ENCODE data around the gene DAPK2. TPM values are rescaled to one million over a fixed set of nuclear protein-coding genes. Genes with fewer than 3 reads are reported as not detected.

DAPK2 gene
- total RNA-seq (2022) (1.4 and 2.2 TPM in 2 replicates), Bru-seq, nascent RNA (percentile 38 among the genes with signal in this experiment), BruChase-seq, experiment 1, labeled RNA remaining after a 2-hour chase (percentile 37 among the genes with signal in this experiment), BruChase-seq, experiment 2, labeled RNA remaining after a 6-hour chase (percentile 41 among the genes with signal in this experiment)
- long read RNA-seq, partial matches to known transcripts, result 0 of 2 reads
- long read RNA-seq, other reads (novel, unspliced or antisense), result 1 of 2 reads

DNA sequence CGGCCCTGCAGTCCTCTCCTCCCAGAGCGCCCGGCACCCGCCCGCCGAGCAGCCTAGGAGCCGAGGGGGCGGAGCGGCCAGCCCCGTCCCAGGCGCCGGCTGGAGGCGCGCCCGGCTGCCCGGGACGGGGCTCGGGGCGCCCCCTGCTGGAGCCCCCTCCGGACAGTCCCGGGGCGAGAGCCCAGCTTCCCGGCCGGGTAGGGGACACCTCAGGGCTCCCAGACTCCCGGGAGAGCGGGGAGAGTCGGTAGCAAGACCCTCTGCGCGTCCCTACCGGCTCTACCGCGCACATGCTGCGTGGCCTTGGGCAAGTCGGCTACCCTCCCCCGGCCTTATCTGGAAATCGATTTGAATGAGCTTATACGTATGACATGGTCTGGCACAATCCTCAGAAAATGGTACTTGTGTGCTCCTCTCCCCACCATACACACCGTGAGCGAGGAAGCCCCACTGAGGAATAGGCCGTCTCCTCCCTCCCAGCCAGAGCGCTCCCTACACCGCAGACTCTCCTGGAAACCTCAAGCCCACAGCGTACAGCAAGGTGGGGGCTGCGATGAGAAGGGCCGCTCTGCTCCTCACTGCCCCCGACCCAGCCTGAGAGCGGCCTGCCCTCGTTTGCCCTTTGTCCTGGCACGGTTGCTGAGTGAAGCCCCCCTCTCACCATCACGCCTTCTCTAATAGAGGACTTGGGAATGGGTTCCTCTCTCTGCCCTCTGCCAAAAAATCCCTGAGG, at the start of gene DAPK2:
DAPK2 (minus strand) TSS at position 65 of the 733 bp plus-strand sequence. CDS start 6,224 bp downstream, outside the sequence.
- H3K4me3 Mint-ChIP-seq (ENCODE audit: unreplicated experiment), result peak within 1 kb of the TSS; percentile 67
- no peaks in the 10 kb centered on the region for H3K9me3 Mint-ChIP-seq (ENCODE audit: unreplicated experiment)
- POLR2A ChIA-PET, result no interaction called here
- Histone ChIP-seq H3K4me1 (peaks cover 16% of the 10 kb centered on the region), H3K27me3 (replicated peaks; ENCODE audit: control insufficient read depth, insufficient read depth, low read length) (no peaks in the 10 kb centered on the region), H3K9me3 (no peaks in the 10 kb centered on the region), H3K4me3 (ENCODE audit: low read depth, low read length) (peak within 1 kb of the TSS; percentile 35), H3K36me3 (ENCODE audit: control insufficient read depth, insufficient read depth, low read length) (no peaks in the 10 kb centered on the region)
- no peaks in the 10 kb centered on the region for H3K36me3 Mint-ChIP-seq (ENCODE audit: insufficient read depth, unreplicated experiment)
- H3K27ac Mint-ChIP-seq (ENCODE audit: unreplicated experiment), result no peak within 1 kb of the TSS
- H3K4me1 Mint-ChIP-seq (ENCODE audit: low read depth, unreplicated experiment), result peaks cover 12% of the 10 kb centered on the region
- BruUV-seq (replicated peaks), result no TSS peak
- no peaks in the 10 kb centered on the region for H3K27me3 Mint-ChIP-seq (ENCODE audit: insufficient read depth, unreplicated experiment)
- TF ChIP-seq, protein P1, sequence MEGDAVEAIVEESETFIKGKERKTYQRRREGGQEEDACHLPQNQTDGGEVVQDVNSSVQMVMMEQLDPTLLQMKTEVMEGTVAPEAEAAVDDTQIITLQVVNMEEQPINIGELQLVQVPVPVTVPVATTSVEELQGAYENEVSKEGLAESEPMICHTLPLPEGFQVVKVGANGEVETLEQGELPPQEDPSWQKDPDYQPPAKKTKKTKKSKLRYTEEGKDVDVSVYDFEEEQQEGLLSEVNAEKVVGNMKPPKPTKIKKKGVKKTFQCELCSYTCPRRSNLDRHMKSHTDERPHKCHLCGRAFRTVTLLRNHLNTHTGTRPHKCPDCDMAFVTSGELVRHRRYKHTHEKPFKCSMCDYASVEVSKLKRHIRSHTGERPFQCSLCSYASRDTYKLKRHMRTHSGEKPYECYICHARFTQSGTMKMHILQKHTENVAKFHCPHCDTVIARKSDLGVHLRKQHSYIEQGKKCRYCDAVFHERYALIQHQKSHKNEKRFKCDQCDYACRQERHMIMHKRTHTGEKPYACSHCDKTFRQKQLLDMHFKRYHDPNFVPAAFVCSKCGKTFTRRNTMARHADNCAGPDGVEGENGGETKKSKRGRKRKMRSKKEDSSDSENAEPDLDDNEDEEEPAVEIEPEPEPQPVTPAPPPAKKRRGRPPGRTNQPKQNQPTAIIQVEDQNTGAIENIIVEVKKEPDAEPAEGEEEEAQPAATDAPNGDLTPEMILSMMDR (IDR thresholded peaks at IDR 0.05; ENCODE audit: insufficient read depth in 1 of 2, low read depth in 1 of 2, low read length in 1 of 2, severe bottlenecking in 1 of 2, unreplicated experiment in 1 of 2), result peak; percentile 73 to 75
- DNase-seq, result peak; percentile 51 to 84
- intact Hi-C loops (cut with micrococcal nuclease; ENCODE audit: unreplicated experiment), result loop anchor here (1.0 to 10.0 kb wide), 4 partner anchors 74 to 294 kb away; no protein-coding TSS in a partner anchor
- CTCF ChIA-PET, result interaction anchor here (0.6 to 2.0 kb wide), 10 partner anchors 15 to 1249 kb away, joined by 3 to 19 read pairs (median 4); partner anchors contain the start of gene CIAO2A

DNA sequence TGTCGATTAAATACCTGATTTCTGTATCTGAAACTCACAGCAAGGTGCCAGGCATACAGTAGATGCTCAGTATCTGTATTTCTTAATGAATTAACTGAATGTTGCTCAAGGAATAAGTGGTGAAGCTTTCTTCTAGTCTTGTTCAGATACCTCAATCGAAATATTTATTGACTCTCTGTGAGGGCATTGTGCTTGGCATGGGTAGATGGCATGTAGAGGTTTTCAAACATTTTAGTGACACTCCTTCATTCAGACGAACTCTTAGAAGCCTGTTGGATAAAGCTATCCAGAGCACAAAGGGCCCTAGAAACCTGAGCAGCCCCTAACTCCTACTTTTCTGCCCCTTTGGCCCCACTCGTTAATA, 49.1 kb upstream of the DAPK2 start:
- Histone ChIP-seq H3K4me1 (peaks cover 18% of the 10 kb centered on the region), H3K4me3 (ENCODE audit: low read depth, low read length) (peak overlapping the region; percentile 79), H3K9me3 (no peaks in the 10 kb centered on the region), H3K36me3 (ENCODE audit: control insufficient read depth, insufficient read depth, low read length) (no peaks in the 10 kb centered on the region), H3K27me3 (replicated peaks; ENCODE audit: control insufficient read depth, insufficient read depth, low read length) (no peaks in the 10 kb centered on the region)
- H3K4me1 Mint-ChIP-seq (ENCODE audit: low read depth, unreplicated experiment), result peaks cover 17% of the 10 kb centered on the region
- H3K27ac Mint-ChIP-seq (ENCODE audit: unreplicated experiment), result peak overlapping the region; percentile 96
- TF ChIP-seq, protein P1 (IDR thresholded peaks at IDR 0.05; ENCODE audit: insufficient read depth in 1 of 2, low read depth in 1 of 2, low read length in 1 of 2, severe bottlenecking in 1 of 2, unreplicated experiment in 1 of 2), result no peak
- no peaks in the 10 kb centered on the region for H3K9me3 Mint-ChIP-seq (ENCODE audit: unreplicated experiment)
- H3K36me3 Mint-ChIP-seq (ENCODE audit: insufficient read depth, unreplicated experiment), result peaks cover 21% of the 10 kb centered on the region
- CTCF ChIA-PET, result interaction anchor here (1.1 to 1.5 kb wide), 2 partner anchors 16 to 58 kb away, joined by 3 to 4 read pairs; no protein-coding TSS in a partner anchor
- no TSS peak for BruUV-seq (replicated peaks)
- DNase-seq, result no peak
- intact Hi-C loops (cut with micrococcal nuclease; ENCODE audit: unreplicated experiment), result loop anchor here (2.0 kb wide), 1 partner anchor 15 kb away; no protein-coding TSS in a partner anchor
- POLR2A ChIA-PET, result interaction anchor here (0.6 kb wide), 1 partner anchor 1250 kb away, joined by 3 read pairs; no protein-coding TSS in a partner anchor
- H3K4me3 Mint-ChIP-seq (ENCODE audit: unreplicated experiment), result peak overlapping the region; percentile 99
- H3K27me3 Mint-ChIP-seq (ENCODE audit: insufficient read depth, unreplicated experiment), result no peaks in the 10 kb centered on the region
